Amniotic stem cell (primary cell): Measurements from ENCODE around the gene CACNA2D2.

Experiments used
- DNase-seq: peaks from one replicate; lab custom pipeline; 2025; lab: John Stamatoyannopoulos, UW

CACNA2D2 gene

DNA sequence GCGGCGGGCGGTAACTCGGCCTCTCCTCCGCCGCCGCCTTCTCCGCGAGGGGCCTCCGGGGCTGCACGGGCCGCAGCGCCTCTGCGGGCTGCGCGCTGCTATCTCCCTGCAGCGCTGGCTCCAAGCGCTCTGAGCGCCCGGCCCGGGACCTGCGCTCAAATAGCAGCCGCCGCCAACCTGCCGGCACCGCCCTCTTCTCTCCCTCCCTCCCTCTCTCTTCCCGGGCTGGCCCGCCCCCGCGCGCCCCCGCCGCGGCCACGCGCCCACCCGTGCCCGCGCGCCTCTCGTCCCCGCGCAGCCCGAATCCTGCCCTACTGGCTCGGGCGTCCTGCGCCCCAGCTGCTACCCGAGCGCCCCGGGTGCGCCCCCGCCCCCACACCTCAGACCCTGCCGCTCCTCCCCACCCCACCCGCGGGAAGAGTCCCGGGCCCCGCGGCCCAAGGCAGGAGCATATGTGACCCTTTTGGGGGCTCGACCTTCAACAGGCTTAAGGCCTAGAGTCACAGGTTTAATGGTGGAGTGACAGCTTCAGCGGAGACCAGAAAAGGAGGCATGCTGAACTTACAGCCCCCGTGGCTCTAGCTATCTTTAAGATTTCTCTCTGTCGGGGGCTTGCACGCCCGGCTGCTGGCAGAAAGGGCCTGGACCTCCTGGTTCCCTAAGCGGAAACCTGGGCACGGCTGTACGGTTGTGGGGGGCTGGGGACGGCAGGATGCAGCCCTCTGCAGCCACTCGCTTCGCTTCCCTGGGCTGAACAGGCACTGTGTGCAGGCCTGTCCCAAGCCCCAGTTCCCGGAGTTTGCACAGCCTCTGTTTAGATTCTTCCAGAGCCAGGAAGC is at the start of gene CACNA2D2:
CACNA2D2 (minus strand) TSS at position 131 of the 839 bp plus-strand sequence. CDS start 211 bp downstream, outside the sequence.
- DNase-seq = no peak

GRCh38 chr3:50552598-50552997 is 49.2 kb upstream of the CACNA2D2 start:
- DNase-seq = no peak

GRCh38 chr3:50551681-50552435 is 48.4 kb upstream of the CACNA2D2 start:
- DNase-seq = no peak

DNA sequence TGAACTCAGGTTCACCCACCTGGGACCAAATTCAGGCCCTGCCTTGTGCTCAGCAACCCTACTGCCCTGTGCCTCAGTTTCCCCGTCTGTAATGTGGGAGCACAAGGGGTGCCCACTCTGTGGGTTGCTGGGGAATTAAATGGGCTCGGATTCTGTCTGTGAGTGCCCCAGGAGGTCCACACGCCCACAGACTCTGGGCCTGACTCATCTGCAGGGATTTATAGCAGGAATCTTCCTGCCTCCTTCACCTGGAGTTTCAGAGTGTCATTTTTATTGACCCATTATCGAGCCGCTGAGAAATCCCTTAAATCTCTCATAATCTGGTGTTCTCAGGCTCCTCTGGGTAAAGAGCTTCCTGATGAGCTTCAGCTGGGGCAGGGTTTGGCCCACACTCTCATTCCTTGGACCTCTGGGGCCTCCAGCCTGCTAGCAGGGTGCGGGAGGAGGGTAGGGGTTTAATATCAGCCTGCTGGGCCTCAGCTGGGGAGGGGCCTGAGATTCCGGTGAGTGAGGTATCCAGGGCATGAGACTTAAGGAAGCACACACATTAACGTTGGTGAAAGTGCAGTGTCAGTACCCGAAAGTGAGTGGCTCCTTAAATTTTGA is 47.7 kb upstream of the CACNA2D2 start:
- DNase-seq = no peak

DNA sequence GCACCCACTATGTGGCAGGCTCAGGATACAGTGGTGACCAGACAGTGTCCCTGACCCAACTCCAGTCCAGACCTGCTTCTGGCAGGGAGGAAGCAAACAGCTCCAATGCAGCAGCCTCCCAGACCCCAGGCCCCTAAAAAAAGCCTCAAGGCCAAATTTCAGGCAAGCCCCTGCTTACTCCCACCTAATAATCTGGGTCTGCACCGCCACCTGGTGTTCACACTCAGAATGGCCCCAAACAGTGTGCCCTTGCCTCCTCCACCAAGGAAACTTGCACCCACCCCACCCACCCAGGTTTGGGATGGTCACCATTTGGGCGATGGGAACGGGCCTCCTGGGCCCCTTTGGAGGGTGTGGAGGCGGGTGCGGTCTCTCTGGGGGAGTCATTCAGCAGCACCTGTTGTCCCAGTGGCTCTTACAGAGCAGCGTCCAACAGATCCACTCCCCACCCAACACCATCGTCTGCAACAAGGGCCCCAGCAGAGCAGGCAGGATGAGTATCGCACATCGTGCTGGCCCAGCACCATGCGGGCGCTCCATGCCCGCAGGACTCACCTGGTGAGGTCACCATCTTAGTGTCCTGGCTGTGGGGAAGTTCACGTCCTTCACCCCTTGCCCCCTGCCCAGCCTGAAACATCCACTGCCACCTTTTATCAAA is 46.8 kb upstream of the CACNA2D2 start:
- no peak for DNase-seq

DNA sequence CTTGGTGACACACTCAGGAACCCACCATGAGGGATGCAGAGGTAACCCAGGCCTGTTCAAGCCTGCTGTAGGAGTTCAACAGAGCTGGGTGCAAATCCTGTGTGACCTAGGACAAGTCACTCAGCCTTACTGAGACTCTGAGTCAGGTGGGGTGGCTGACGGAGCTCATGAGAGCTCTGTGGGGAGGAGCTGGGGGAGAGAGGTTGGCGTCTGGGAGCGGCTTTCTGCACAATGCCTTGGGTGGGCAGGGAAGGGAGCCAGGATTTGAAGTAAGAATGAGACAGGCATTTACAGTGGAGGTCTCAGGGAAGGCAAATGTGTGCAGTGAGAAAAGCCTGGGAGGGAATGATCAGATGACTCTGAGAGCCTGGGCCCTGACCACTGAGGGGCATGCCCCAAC is 45.8 kb upstream of the CACNA2D2 start:
- DNase-seq = no peak

DNA sequence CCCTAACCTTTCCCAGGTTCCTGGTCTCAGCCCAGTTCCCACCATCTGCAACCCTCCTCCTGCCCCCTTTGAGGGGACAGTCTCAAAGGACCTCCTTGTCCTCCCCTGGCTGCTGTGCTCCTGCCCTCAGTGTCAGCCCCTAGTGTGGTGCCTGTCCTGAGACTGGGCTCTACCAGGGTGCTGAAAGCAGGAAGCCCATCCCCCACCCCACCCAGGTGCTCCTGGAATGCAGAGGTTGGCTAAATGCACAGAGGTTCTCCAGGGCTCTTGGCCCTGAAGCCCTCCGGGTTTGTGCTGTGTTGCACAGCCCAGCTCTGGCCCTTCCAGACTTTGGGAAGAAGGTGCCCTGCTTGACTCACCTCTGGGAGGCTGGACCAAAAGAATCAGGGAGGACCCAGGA is 42.3 kb upstream of the CACNA2D2 start:
- DNase-seq = no peak

- no peak for DNase-seq
These were observed 39.0 kb upstream of the CACNA2D2 start for GRCh38 chr3:50542177-50543034.

GRCh38 chr3:50539356-50540286 is 36.2 kb upstream of the CACNA2D2 start:
- DNase-seq = no peak

DNA sequence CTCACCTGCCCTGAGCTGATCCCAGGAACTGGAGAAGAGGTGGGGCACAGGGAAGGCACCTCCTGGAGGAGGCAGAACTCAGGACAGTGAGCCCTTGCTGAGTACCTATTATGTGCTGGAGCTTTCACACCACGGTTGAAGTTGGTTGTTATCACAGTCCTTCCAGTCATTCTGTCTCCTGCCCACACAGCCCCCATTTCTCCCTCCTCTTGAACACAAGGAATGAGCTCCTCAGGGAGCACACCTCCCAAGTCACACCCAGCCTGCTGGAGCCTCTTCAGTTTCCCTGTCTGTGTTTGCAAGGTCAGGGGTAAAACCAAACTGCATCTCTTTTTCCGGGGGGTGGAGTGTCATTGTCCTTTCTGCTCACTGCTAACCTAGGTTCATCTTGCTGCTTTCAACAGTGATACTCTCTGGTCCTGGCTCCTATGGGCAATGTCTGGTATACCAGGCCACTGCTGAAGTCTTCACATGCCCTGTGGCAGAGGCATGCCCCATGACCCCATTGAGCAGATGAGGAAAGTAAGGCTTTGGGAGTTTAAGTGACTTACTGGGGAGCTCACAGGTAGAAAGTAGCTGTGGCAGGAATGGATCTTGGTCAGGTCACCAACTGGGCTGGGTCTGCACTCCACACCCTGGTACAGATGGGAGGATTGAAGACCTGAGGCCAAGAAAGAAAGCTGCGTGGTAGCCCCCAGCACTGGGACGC is 34.1 kb upstream of the CACNA2D2 start:
- no peak for DNase-seq

GRCh38 chr3:50536471-50537180 is 33.2 kb upstream of the CACNA2D2 start:
- DNase-seq = no peak

DNA sequence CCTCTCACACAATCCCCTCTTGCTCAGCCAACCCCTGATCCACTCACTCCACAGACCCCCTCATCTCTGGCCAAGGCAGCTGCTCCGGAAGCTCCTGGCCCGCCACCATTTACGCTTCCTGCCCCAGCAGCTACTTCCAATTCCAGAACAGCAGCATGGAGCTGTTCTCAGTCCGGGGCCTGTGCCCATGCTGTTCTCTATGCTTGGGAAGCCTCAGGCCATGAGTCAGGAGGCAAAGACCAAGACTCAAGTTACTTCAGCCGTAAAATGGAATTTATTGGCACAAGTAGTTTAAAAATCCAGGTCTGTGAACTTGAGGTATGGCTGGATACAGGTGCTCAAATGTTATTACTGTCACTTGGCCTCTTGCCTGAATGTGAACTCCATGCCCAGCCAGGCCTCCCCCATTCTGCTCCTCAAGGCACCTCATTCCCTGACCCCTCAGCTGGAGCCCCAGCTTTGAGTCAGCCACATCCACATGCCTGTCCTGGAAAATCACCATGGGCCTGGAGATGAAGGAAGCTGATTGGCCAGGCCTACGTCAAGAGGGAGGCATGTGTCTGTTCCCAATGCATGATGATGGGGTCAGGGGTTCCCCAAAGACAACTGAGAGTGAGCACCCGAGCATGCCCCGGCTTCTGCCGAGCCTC is 31.4 kb upstream of the CACNA2D2 start:
- DNase-seq = no peak

GRCh38 chr3:50533807-50534461 is 30.5 kb upstream of the CACNA2D2 start:
- DNase-seq = no peak

DNA sequence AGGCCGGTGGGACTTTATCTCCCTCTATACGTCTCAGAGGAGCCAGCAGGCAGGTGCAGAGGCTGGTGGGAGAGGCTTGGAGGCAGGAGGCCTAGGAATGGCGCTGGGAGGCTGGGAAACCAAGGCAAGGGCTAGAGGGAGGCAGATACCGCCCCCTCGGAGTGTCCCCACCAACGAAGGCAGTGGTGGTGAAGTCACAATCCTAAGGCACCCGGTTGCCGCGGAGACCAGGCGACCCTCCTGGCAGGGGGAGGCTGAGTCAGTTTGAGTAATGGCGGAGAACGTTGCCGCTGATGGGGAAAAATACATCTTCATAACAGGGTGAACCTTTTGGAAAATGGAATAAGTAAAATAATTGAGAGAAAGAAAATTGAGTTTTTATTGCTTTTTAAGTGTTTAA is 29.9 kb upstream of the CACNA2D2 start:
- DNase-seq = no peak

DNA sequence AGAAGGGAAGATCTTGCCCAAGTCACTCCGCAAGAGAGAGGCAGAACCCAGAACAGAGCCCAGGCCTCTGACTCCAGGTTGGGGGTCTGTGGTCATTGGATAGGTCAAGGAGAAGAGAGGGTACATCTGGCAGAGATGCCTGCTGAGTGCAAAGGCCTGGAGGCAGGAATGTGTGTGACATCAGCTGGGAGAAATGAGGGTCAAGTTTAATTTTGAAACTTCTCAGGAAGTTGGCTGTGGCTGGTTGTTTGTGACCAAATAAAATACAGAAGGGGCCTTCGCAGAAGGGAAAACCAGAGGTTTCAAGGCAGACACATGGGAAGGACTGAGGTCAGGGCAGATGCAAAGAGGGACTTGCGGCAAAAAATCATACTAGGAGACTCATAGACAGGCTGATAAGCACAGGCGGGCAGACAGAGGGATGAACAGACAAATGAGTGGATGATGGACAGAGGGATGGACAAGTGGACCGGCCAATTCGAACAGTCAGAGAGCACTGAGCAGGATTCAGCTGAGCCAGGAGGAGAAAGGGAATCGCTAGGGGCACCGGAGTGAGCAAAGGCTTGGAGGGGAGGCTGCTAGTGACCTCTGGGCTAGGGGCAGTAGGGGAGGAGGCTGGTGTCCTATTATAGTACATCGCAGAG is 28.8 kb upstream of the CACNA2D2 start:
- DNase-seq = no peak

DNA sequence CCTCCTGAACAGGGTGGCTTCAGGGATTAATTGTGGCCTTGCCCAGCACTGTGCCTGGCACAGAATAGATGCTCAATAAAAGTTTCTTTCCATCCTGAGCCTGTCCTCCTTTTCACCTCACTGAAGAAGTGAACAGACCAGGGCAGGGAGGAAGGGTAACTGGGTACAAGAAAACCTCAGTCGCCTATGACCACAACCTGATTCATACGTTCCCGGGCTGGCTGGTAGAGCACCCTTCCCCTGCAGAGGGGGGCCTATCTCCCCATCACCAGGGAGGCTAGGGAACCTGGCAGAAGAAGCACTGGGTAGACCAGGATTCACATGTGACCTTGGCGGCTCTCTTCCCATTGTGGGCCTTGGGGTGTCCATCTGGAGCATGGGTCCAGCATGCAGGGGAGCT is 27.8 kb upstream of the CACNA2D2 start:
- DNase-seq = no peak
